NB4 (cell line): ENCODE data around the gene SRSF2.

Source experiments
- CTCF ChIP-seq: IDR thresholded peaks from one replicate; pipeline ENCODE4 v1.5.1; 2012; ENCODE audit warnings: low read depth, low read length
- MAX ChIP-seq: IDR thresholded peaks from 2 replicates; pipeline ENCODE4 v1.6.1; 2011; ENCODE audit warnings: low read depth, low read length
- MYC ChIP-seq: IDR thresholded peaks from 2 replicates; pipeline ENCODE4 v1.6.1; 2011; ENCODE audit warnings: low read depth, low read length
- POLR2A ChIP-seq: IDR thresholded peaks from 2 replicates; pipeline ENCODE4 v1.6.1; 2011; ENCODE audit warnings: mild to moderate bottlenecking; ENCODE audit not compliant: insufficient read length; ENCODE audit errors: extremely low read depth

- TF ChIP-seq CTCF: no peak
- no peak for TF ChIP-seq POLR2A
- TF ChIP-seq MAX: no peak
- TF ChIP-seq MYC: no peak
These were observed 51.8 kb downstream of the SRSF2 start for GRCh38 chr17:76685366-76685765.
